PC-9 (cell line): Measurements from ENCODE around the gene PAQR6.

Experiments used
- EZH2 ChIP-seq: fragments of 200-600 bp; sonication (generic); IDR thresholded peaks from 2 replicates; pipeline ENCODE4 v1.8.0; 2017; ENCODE audit warnings: antibody characterized with exemption, low read depth
- TF ChIP-seq, protein P1 (sequence below): fragments of 200-600 bp; sonication (generic); conservative IDR thresholded peaks from 2 replicates; pipeline ENCODE4 v1.6.1; 2017; ENCODE audit warnings: mixed run types, antibody characterized with exemption, mild to moderate bottlenecking, moderate library complexity

DNA sequence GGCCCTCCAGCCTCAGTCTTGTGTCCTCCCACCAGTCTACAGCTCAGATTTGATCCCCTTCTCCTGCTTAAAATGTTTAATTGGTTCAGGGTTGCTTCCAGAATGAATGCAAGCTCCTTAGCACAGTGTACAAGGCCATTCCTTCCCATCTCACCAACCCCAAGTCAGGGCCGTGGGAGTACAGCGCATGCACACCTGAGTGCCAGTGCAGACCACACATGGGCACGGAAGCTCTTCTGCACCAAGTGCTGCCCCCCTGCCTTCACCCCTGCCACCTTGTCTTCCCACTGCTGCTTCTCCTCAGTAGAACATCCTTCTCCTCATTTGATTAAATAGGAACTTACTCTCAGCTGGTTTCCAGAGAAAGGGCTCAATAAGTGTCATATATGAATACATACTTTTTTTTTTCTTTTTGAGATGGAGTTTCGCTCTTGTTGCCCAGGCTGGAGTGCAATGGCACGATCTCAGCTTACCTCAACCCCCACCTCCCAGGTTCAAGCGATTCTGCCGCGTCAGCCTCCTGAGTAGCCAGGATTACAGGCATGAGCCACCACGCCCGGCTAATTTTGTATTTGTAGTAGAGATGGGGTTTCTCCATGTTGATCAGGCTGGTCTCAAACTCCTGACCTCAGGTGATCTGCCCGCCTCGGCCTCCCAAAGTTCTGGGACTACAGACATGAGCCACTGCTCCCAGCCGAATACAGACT lies 25.7 kb downstream of the PAQR6 start:
- TF ChIP-seq, protein P1, sequence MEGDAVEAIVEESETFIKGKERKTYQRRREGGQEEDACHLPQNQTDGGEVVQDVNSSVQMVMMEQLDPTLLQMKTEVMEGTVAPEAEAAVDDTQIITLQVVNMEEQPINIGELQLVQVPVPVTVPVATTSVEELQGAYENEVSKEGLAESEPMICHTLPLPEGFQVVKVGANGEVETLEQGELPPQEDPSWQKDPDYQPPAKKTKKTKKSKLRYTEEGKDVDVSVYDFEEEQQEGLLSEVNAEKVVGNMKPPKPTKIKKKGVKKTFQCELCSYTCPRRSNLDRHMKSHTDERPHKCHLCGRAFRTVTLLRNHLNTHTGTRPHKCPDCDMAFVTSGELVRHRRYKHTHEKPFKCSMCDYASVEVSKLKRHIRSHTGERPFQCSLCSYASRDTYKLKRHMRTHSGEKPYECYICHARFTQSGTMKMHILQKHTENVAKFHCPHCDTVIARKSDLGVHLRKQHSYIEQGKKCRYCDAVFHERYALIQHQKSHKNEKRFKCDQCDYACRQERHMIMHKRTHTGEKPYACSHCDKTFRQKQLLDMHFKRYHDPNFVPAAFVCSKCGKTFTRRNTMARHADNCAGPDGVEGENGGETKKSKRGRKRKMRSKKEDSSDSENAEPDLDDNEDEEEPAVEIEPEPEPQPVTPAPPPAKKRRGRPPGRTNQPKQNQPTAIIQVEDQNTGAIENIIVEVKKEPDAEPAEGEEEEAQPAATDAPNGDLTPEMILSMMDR, result no peak
- TF ChIP-seq EZH2, result no peak
